NCI-H2107 treated with DMSO at 0.1 percent for 48 hours (cell line): ENCODE results near the gene POLR3F.
"Not testable (repeated sequence)": the region's sequence is repeated elsewhere in the genome, so short reads cannot be mapped to it uniquely, and the experiment has no call there.

Experiments used
- DNase-seq: peaks from one replicate; lab custom pipeline; 2025; ENCODE audit not compliant: unreplicated experiment; lab: John Stamatoyannopoulos, UW

POLR3F gene

GRCh38 chr20:18466894-18467730, at the start of gene POLR3F, which contains the start of gene DZANK1:
TSS of gene POLR3F (plus strand) at chr20:18467390. CDS start at chr20:18467507, 117 bp downstream.
TSS of gene DZANK1 (minus strand) at chr20:18467030. CDS start at chr20:18465358, 1,672 bp downstream.
- DNase-seq, result peak; percentile 81

DNA sequence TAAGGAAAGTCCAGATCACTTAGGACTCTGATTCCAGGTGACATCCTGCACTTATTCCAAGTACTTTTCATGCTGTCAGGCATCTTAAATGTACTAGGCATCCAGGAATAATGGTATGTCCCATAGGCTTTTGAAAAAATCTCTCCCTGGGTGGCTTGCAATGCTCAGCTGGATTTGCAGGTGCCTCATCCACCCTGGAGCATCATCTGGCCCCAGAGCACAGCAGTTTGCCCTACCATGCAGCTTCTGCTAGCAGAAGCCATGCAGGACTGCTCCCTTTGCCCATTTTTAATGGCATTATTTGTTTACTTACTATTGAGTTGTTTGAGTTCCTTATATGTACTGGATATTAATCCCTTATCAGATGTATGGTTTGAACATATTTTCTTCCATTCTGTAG, 45.6 kb upstream of the POLR3F start:
- no peak for DNase-seq

GRCh38 chr20:18427214-18427613, 40.0 kb upstream of the POLR3F start:
- no peak for DNase-seq

GRCh38 chr20:18428490-18429173, 38.6 kb upstream of the POLR3F start:
- no peak for DNase-seq

- DNase-seq, result no peak
Measured at GRCh38 chr20:18430172-18430826, 36.9 kb upstream of the POLR3F start.

DNA sequence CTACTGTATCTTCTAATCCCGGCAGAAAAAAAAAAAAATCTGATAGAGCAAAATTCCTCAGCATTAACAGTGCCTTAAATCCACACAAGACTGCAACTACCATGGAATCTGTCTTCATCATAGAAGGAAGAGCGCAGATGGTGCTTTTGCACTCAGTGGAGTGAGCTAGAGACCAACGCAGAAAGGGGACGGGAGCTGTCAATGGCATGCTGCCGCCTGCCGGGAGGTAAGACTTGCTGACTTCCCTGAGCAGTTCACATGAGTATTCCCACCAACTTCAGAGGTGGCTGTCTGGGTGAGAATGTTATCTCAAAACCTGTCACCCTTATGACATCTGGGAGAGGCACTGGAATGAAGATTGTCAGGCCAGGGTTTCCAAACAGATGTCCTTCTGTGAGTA, 36.0 kb upstream of the POLR3F start:
- DNase-seq, result no peak

DNA sequence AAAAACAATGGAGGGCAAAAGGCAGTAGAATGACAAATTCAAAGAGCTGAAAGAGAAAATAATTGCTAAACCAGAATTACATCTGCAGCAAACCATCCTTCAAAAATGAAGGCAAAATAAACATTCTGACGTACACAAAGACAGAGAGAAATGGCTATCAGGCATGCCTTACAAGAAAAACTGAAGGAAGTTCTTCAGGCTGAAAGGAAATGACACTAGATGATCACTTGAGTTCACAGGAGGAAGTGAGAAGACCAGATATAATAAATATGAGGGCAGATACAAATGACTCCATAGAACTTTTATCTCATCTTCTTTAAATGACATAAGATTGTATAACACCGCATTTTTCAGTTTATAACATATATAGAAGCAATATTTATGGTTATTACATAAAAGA, 30.3 kb upstream of the POLR3F start:
- no peak for DNase-seq

DNA sequence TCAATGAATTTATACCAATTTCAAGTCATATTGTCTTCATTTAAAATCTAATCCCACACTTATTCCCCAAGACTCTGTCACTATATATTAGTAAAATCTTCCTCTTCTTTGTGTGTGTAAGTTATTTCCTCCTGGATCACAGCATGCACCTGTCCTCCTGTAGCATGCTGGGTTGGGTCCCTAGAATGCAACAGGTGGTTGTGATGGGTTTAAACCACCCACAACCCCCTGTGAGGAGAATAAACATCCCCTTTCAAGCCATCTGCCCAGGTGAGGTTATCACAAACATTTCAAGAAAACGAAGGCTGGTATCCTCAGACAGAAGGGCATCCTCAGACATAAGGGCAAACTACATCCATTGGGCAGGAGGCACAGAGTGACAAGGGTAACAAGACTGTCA, 26.8 kb upstream of the POLR3F start:
- DNase-seq, result no peak

DNA sequence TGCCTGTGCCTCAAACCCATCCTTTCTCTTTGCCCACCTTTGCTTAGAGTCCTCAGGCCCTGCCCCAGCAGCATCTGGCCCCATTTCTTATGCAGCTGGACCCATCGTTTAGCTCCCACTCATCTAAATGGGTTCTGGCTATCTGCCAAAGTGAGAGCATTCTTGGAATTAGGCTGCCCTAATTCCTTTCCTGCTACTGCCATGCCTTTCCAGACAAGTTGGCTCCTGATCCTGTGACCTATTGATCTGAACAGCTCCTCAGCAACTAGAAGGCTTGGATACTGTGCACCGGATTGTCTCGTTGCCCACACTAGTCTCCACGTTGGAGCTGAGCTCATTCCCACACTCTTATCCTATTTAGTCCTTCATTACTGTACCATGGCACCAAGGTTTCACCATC, 23.3 kb upstream of the POLR3F start:
- no peak for DNase-seq

DNA sequence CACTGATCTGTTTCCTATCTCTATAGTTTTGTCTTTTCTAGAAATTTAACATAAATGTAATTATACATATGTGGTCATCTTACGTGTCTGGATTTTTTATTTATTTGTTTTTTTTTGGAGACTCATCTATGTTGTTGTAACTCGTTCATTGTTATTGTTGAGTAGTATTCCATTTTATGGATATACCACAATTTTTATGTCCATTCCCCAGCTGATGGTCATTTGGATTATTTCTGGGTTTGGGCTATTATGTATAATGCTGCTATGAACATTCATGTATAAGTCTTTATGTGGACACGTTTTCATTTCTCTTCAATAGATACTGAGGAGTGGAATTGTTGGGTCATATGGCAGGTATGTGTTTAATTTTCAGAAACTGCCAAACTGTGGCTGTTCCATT, 10.6 kb upstream of the POLR3F start:
- no peak for DNase-seq

GRCh38 chr20:18465536-18466200, 1.5 kb upstream of the POLR3F start:
- no peak for DNase-seq

- DNase-seq, result no peak
Measured at GRCh38 chr20:18466574-18466893, 656 bp upstream of the POLR3F start.

DNA sequence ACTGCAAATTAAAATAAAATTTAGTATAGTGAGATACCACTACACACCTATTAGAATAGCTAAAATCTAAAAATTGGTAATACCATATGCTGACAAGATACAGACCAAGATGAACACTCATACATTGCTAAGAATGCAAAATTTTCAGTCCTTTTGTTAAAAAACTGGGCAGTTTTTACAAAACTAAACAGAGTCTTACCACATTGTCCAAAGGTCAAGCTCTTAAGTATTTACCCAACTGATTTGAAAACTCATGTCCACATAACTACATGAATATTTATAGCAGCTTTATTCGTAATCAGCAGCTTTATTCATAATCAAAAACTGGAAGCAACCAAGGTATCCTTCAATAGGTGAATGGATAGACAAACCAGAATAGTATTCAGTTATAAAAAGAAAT, 10.0 kb downstream of the POLR3F start:
- no peak for DNase-seq

- DNase-seq, result no peak
Measured at GRCh38 chr20:18477821-18478220, 10.6 kb downstream of the POLR3F start.

DNA sequence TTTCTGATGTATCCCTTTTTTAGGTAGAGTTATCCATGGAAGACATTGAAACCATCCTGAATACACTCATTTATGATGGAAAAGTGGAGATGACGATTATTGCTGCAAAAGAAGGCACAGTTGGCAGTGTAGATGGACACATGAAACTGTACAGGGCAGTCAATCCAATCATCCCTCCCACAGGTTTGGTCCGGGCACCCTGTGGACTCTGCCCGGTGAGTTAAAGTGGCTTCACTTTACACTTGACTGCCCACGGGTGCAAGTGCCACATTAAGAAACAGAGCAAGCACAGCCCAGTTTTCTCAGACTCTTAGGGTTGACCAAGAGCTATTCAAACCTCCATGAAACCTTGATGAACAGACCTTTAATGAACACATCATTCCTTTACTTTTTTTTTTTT, 14.4 kb downstream of the POLR3F start:
- DNase-seq, result no peak

- DNase-seq, result no peak
Measured at GRCh38 chr20:18488301-18488700, 21.1 kb downstream of the POLR3F start.

DNA sequence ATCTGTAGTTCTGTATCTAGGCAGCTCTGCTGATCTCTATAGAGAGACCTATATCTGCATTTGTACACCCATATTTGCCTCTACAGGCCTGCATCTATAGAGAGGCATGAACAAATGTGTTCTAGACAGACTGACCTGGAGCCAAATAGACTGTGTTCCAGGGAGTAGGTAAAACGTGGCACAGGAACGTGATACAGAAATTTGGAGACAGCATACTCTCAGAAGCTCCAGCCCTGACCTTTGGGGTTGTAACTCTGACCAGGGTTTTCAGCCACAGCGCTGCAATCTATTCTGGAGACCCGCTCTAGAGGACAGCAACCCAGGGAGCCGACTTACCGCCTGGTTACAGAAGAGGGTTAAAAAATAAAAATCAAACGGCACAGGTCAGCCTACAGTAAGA, 28.9 kb downstream of the POLR3F start:
- no peak for DNase-seq

GRCh38 chr20:18496740-18497592, 29.8 kb downstream of the POLR3F start, which contains the start of gene RBBP9:
TSS of gene RBBP9 (minus strand) at chr20:18497225. CDS start at chr20:18497167, 58 bp downstream.
- peak; percentile 33 for DNase-seq

- no peak for DNase-seq
Measured at GRCh38 chr20:18497603-18498002, 30.4 kb downstream of the POLR3F start.

DNA sequence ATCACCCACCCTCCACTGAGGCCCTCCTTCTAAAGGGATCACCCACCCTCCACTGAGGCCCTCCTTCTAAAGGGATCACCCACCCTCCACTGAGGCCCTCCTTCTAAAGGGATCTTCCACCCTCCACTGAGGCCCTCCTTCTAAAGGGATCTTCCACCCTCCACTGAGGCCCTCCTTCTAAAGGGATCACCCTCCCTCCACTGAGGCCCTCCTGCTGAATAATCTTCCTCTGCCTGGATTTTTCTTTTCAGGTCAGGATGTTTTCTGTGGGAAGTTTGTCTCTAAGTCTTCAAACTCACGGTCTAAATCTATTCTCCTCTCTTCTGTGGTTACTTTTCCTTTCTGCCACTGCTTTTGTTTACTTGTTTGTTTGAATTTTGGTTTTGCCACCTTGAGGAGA, 34.5 kb downstream of the POLR3F start:
- DNase-seq, result not testable (repeated sequence)
